ENCODE results near the gene HTD2. TPM values are rescaled to one million over a fixed set of nuclear protein-coding genes. Genes with fewer than 3 reads are reported as not detected.

The HTD2 gene
- total and polyA plus RNA-seq, 2 of the 4 experiments (the other 2 are of a cell fraction) = 6.4 to 13.3 TPM

DNA sequence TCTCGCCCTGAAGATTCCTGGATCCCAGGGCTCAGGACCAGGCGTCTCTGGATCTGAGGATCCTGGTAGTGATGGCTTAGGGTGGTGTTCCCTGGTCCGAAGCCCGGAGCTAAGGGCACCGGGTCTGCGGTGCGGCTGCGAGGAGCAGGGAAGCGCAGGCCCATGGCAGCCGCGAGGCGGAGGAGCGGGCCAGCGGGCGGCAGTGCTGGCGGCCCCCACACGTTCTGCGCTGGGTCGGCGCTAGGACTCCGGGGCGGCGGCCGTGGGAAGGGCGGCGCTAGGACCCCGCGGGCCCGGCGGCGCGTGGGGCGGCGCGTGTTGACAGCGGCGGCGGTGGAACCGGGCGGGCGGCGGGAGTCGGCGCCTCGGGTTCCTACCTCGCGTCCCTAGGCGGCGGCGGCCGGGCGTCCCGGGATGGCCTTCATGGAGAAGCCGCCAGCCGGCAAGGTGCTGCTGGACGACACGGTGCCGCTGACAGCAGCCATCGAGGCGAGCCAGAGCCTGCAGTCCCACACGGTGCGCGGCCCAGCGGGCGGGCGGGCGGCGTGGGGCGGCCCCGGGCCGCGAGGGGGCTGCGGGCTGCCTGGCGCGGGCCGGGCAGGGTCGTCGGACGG lies 26.4 kb downstream of the HTD2 start, which contains the start of gene PXK:
Gene PXK, plus strand, starts transcription at position 318 of the 614 bp plus-strand sequence. Its CDS starts 97 bp downstream, at position 415.
- peak within 1 kb of the TSS; percentile 74 to 98 for H4K8ac ChIP-seq (ENCODE audit: low read depth in 2 of 2, low read length in 2 of 2)
- peak within 1 kb of the TSS; percentile 96 for H4K5ac ChIP-seq (ENCODE audit: low read depth, low read length)
- peaks cover 9 to 36% of the 10 kb centered on the region in 2 experiments; a peak in 3 of 4 replicates for H3K79me1 ChIP-seq (ENCODE audit: low read depth in 1 of 2, low read length in 2 of 2)
- H3K36me3 ChIP-seq (ENCODE audit: control insufficient read depth, insufficient read depth, low read length) = no peaks in the 10 kb centered on the region
- H3K4me1 ChIP-seq (ENCODE audit: control insufficient read depth, insufficient read depth, low read length) = peaks cover 16% of the 10 kb centered on the region
- peak within 1 kb of the TSS; percentile 95 for H2BK120ac ChIP-seq (ENCODE audit: low read depth, low read length)
- H3K4me2 ChIP-seq (ENCODE audit: low read depth, low read length) = peak within 1 kb of the TSS; percentile 94
- peak within 1 kb of the TSS; percentile 98 for H3K14ac ChIP-seq (replicated peaks; ENCODE audit: low read depth, low read length)
- peak within 1 kb of the TSS; percentile 69; the same call in 1 of the 3 replicates for H2BK15ac ChIP-seq (ENCODE audit: low read depth, low read length)
- H3K9me1 ChIP-seq (ENCODE audit: insufficient read depth, low read length) = peaks cover 4% of the 10 kb centered on the region; the same call in 1 of the 2 replicates
- no peaks in the 10 kb centered on the region for H3K9me3 ChIP-seq (ENCODE audit: control insufficient read depth, insufficient read depth, low read length)
- H3K27ac ChIP-seq (ENCODE audit: insufficient read depth, low read length) = peak within 1 kb of the TSS; percentile 93
- peak within 1 kb of the TSS; percentile 91 for H3K4me3 ChIP-seq (ENCODE audit: insufficient read depth, low read depth, low read length)
- H3K18ac ChIP-seq (ENCODE audit: low read depth, low read length) = peak within 1 kb of the TSS; percentile 87
- peak within 1 kb of the TSS; percentile 78; the same call in 1 of the 2 replicates for H2AK5ac ChIP-seq (ENCODE audit: low read depth, low read length)
- ChIA-PET POLR2A (ENCODE audit: unreplicated experiment) (interaction anchor here (0.5 to 0.6 kb wide), 3 partner anchors 51 to 735 kb away, joined by 3 to 5 read pairs (median 3); no protein-coding TSS in a partner anchor), CTCF (interaction anchor here (0.6 kb wide), 1 partner anchor 92 kb away, joined by 4 read pairs; no protein-coding TSS in a partner anchor)
- H4K20me1 ChIP-seq (ENCODE audit: insufficient read depth, low read length) = peaks cover 11% of the 10 kb centered on the region; the same call in 1 of the 2 replicates
- peak; percentile 87 for ATAC-seq (ENCODE audit: low read depth)
- intact Hi-C loops (cut with micrococcal nuclease) = loop anchor here (1.0 to 10.0 kb wide), 3 partner anchors 82 to 292 kb away; partner anchors contain the start of gene KCTD6
- H3K9ac ChIP-seq (ENCODE audit: low read depth, low read length) = peak within 1 kb of the TSS; percentile 93
- H3K4ac ChIP-seq (ENCODE audit: low read depth, low read length) = peak within 1 kb of the TSS; percentile 96
- H2BK5ac ChIP-seq (ENCODE audit: low read depth, low read length, poor library complexity, severe bottlenecking) = peak within 1 kb of the TSS; percentile 88
- peak within 1 kb of the TSS; percentile 98 for H2AFZ ChIP-seq (replicated peaks; ENCODE audit: low read length, poor library complexity)
- BruUV-seq (replicated peaks) = no TSS peak
- peak within 1 kb of the TSS; percentile 88; the same call in 1 of the 2 replicates for H3K23ac ChIP-seq (ENCODE audit: low read depth, low read length)
- peak within 1 kb of the TSS; percentile 92 for H2BK20ac ChIP-seq (ENCODE audit: low read depth, low read length)
- in situ Hi-C loops (cut with MboI; ENCODE audit: low sequenced_read_pairs) = loop anchor here (5.0 kb wide), 1 partner anchor 80 kb away; no protein-coding TSS in a partner anchor
- dilution Hi-C loops (cut with HindIII; ENCODE audit: low sequenced_read_pairs, unreplicated experiment) = no loop called here
- H3K56ac ChIP-seq (ENCODE audit: extremely low read depth, insufficient read depth, low read length) = peak within 1 kb of the TSS; percentile 52
- H2AK9ac ChIP-seq (replicated peaks; ENCODE audit: low read depth, low read length, poor library complexity) = peak within 1 kb of the TSS; percentile 85
- peak within 1 kb of the TSS; percentile 89 for H4K91ac ChIP-seq (ENCODE audit: insufficient read depth, low read depth, low read length)
- peak; percentile 70 for DNase-seq
- WGBS, 2 experiments (ENCODE audit: extremely low coverage in 2 of 2, insufficient read length in 1 of 2) = 2% methylated on average over 28 of the region's 79 CpGs; no CpG with 5 or more reads in 1 of the 2 experiments
- no peaks in the 10 kb centered on the region for H3K27me3 ChIP-seq (ENCODE audit: control insufficient read depth, insufficient read depth, low read length)
- no peak for TF ChIP-seq CHD1 (IDR thresholded peaks at IDR 0.05; ENCODE audit: low read depth, low read length)
- peak; percentile 94 for TF ChIP-seq MXI1 (IDR thresholded peaks at IDR 0.05; ENCODE audit: borderline replicate concordance, low read depth, low read length)
- TF ChIP-seq, protein P1, sequence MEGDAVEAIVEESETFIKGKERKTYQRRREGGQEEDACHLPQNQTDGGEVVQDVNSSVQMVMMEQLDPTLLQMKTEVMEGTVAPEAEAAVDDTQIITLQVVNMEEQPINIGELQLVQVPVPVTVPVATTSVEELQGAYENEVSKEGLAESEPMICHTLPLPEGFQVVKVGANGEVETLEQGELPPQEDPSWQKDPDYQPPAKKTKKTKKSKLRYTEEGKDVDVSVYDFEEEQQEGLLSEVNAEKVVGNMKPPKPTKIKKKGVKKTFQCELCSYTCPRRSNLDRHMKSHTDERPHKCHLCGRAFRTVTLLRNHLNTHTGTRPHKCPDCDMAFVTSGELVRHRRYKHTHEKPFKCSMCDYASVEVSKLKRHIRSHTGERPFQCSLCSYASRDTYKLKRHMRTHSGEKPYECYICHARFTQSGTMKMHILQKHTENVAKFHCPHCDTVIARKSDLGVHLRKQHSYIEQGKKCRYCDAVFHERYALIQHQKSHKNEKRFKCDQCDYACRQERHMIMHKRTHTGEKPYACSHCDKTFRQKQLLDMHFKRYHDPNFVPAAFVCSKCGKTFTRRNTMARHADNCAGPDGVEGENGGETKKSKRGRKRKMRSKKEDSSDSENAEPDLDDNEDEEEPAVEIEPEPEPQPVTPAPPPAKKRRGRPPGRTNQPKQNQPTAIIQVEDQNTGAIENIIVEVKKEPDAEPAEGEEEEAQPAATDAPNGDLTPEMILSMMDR (conservative IDR thresholded peaks at IDR 0.05; ENCODE audit: low read depth, low read length) = peak; percentile 37
- peak; percentile 88; the same call in 1 of the 2 replicates for TF ChIP-seq MAZ (IDR thresholded peaks at IDR 0.05; ENCODE audit: borderline replicate concordance, low read depth, low read length)
- no peak for TF ChIP-seq MAFK (IDR thresholded peaks at IDR 0.05; ENCODE audit: low read depth, low read length)
- peak; percentile 32; the same call in 1 of the 2 replicates for TF ChIP-seq POLR2A (IDR thresholded peaks at IDR 0.05; ENCODE audit: low read depth, low read length)
- TF ChIP-seq BHLHE40 (IDR thresholded peaks at IDR 0.05; ENCODE audit: low read depth, low read length) = 0 out of 2 replicates have a peak, but pooled peaks have one; percentile 52
- no peak for TF ChIP-seq CEBPB (IDR thresholded peaks at IDR 0.05; ENCODE audit: low read depth, low read length)
- TF ChIP-seq FOS (IDR thresholded peaks at IDR 0.05; ENCODE audit: low read depth, low read length) = no peak
- TF ChIP-seq RAD21 (IDR thresholded peaks at IDR 0.05; ENCODE audit: low read length) = peak; percentile 46
- TF ChIP-seq RCOR1 (IDR thresholded peaks at IDR 0.05; ENCODE audit: insufficient replicate concordance, low read length) = peak; percentile 72
- TF ChIP-seq, protein P2, sequence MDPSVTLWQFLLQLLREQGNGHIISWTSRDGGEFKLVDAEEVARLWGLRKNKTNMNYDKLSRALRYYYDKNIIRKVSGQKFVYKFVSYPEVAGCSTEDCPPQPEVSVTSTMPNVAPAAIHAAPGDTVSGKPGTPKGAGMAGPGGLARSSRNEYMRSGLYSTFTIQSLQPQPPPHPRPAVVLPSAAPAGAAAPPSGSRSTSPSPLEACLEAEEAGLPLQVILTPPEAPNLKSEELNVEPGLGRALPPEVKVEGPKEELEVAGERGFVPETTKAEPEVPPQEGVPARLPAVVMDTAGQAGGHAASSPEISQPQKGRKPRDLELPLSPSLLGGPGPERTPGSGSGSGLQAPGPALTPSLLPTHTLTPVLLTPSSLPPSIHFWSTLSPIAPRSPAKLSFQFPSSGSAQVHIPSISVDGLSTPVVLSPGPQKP (IDR thresholded peaks at IDR 0.05; ENCODE audit: borderline replicate concordance, low read depth, low read length) = no peak
- TF ChIP-seq SMC3 (IDR thresholded peaks at IDR 0.05; ENCODE audit: low read depth, low read length) = peak; percentile 14; the same call in 1 of the 2 replicates
- no peak for TF ChIP-seq NFE2L2 (IDR thresholded peaks at IDR 0.05; ENCODE audit: low read depth, low read length)

Data from IMR-90 (cell line).